Kidney tubule cell (primary cell): ENCODE data around the gene C16orf87.
"Not testable (repeated sequence)": the region's sequence is repeated elsewhere in the genome, so short reads cannot be mapped to it uniquely, and the experiment has no call there.

ENCODE experiments used
- DNase-seq: peaks from one replicate; pipeline ENCODE4 v3.0.0-alpha.2; 2018; ENCODE audit warnings: low spot score

C16orf87 gene

GRCh38 chr16:46800494-46800893 is 30.5 kb downstream of the C16orf87 start:
- no peak for DNase-seq

GRCh38 chr16:46797501-46797900 is 33.5 kb downstream of the C16orf87 start:
- no peak for DNase-seq

DNA sequence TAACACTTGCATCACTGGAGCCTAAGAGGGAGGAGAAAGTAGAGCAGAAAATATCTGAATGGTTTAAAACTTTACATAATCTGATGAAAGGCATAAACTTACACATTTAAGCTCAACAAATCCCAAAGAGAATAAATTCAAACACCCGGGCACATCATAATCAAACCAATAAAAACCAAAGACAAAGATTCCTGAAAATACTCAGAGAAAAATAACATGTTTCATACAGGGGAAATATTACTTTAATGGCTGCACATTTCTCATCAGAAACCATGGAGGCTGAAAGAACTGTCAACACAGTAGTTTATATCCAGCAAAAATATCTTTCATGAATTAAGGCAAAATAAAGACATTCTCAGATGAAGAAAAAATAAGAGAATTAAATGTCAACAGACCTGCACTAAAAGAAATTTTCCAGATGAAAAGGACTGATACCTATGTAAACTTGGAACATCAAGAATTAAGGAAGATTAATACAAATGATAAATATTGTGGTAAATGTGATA is 34.2 kb downstream of the C16orf87 start:
- no peak for DNase-seq

- DNase-seq = no peak
Observed at GRCh38 chr16:46793841-46794240, 37.1 kb downstream of the C16orf87 start.

- DNase-seq = no peak
Observed at GRCh38 chr16:46790599-46791270, 40.2 kb downstream of the C16orf87 start.

DNA sequence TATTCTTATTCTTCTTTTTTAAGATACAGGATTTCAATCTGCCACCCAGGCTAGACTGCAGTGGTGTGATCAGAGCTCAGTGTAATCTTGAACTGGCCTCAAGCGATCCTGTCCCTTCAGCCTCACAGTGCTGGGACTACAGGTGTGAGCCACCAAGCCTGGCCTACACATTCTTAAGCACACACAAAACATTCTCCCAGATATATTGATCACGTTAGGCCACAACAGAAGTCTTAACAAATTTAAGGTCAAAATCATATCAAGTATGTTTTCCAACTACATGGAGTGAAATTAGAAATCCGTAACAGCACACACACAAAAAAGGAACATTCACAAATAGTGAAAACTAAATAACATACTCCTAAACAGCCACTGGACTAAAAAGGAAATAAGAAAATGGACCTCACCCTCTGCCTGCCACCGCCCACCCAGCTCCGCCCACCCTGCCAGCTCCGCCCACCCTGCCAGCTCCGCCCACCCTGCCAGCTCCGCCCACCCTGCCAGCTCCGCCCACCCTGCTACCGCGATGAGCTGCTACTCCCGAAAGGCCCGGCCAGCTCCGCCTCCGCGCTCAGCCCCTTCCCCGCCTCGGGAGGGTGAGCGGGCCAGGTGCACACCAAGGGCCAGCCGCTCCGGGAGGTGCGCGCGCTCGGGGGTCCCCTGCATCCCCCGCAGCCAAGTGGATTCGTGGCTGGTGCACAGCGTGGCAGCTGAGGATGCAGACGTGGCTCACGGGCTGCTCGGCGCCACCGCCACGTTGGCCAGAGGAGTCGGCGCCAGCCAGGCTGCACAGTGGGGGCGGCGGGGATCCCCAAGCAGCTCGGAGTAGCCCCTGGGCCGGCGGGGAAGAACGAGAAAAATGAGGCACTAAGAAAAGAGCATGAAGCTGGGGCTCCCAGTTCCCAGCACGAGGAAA is 41.2 kb downstream of the C16orf87 start:
- peak; percentile 60 for DNase-seq

- no peak for DNase-seq
Observed at GRCh38 chr16:46788891-46789474, 42.0 kb downstream of the C16orf87 start.

DNA sequence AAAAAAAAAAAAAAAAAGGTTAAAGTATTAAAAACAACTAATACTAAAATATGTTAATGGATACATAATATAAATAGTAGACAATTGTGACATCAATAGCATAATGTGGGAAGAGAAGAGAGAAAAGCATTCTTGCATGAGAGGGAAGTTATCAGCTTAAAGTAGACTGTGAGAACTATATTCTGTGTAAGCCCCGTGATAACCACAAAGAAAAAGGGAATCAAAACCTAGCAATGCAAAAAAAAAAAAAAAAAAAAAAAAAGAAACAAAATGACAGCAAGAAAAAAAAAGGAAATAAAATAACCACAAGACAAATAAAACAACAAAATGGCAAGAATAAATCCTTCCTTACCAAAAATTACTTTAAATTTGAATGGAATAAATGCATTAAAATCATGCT is 43.1 kb downstream of the C16orf87 start:
- no peak for DNase-seq

GRCh38 chr16:46785076-46785845 is 45.7 kb downstream of the C16orf87 start:
- no peak for DNase-seq

GRCh38 chr16:46784569-46784968 is 46.4 kb downstream of the C16orf87 start:
- DNase-seq = not testable (repeated sequence)

- DNase-seq = no peak
Observed at GRCh38 chr16:46783800-46784199, 47.2 kb downstream of the C16orf87 start.

DNA sequence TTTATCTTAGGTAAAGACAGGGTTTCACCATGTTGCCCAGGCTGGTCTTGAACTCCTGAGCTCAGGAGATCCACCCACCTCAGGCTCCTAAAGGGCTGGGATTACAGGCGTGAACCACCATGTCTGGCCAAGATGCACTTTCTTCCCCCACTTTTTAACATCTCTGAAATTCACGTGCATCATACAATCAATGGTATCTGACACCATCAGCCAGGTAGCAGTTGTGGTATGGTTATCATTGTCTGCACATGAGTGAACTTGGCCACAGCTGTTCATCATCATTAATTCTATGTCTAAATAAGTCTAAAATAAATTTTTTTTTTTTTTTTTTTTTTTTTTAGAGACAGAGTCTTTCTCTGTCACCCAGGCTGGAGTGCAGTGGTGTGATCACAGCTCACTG is 48.7 kb downstream of the C16orf87 start:
- DNase-seq = no peak

DNA sequence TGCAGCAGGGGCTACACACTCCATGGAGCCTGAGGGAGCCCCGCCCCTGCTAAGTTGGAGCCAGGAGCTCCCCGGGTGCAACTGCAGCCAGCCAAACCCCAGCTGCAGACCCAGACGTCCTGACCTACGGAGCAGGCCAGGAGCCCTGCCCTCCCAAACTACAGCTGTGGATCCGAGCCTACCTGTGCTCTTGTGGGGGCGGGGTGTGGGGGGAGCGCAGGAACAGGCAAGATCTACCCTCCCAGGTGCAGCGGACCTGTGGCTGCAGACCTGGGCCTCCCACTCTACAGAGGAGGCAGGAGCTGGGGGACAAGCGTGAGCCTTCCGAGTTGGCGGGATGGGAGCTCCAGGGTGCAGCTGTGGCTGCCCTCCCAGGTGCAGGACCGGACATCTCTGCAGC is 53.2 kb downstream of the C16orf87 start:
- no peak for DNase-seq

DNA sequence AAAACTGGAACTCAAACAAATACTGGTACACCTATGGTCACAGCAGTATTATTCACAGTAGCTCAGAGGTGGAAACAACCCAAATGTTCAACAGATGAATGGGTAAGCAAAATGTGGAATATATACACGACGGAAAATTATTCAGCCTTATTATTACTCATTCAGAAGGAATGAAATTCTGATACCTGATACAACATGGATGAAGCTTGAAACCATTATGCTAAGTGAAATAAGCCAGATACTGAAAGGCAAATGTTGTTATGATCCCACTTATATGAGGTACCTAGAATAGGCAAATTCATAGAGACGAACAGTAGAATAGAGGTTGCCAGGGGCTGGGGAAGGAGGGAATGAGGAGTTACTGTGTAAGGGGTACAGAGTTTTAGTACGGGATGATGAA is 55.8 kb downstream of the C16orf87 start:
- DNase-seq = no peak

DNA sequence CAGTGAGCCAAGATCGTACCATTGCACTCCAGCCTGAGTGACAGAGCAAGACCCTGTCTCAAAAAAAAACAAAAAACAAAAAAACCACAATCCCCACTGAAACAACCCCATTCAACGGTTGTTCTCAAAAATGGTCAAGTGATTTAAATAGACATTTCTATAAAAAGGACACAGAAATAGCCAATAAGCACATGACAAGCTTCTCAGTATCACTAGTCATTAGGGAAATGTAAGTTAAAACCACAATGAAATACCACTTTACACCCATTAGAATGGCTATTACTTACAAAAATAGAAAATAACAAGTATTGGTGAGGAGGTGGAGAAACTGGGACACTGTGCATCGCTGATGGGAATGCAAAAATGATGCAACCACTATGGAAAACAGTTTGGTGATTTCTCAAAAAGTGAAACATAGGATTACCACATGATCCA is 56.2 kb downstream of the C16orf87 start:
- no peak for DNase-seq

- no peak for DNase-seq
Observed at GRCh38 chr16:46772463-46772862, 58.5 kb downstream of the C16orf87 start.

- DNase-seq = no peak
Observed at GRCh38 chr16:46768809-46769208, 62.2 kb downstream of the C16orf87 start.

- DNase-seq = peak; percentile 71
Observed at GRCh38 chr16:46765050-46765449, 65.9 kb downstream of the C16orf87 start.

GRCh38 chr16:46763147-46763546 is 67.8 kb downstream of the C16orf87 start:
- no peak for DNase-seq

GRCh38 chr16:46762583-46762982 is 68.4 kb downstream of the C16orf87 start:
- no peak for DNase-seq

GRCh38 chr16:46759309-46759708 is 71.7 kb downstream of the C16orf87 start:
- no peak for DNase-seq
